HG02870 (cell line): ENCODE data around the gene NFATC4.

Experiments used
- ATAC-seq: cut with Tn5 transposase; IDR thresholded peaks from one replicate; pipeline ENCODE4 v1.9.1; 2021; ENCODE audit warnings: mild to moderate bottlenecking, moderate library complexity; ENCODE audit not compliant: unreplicated experiment

Gene NFATC4

DNA sequence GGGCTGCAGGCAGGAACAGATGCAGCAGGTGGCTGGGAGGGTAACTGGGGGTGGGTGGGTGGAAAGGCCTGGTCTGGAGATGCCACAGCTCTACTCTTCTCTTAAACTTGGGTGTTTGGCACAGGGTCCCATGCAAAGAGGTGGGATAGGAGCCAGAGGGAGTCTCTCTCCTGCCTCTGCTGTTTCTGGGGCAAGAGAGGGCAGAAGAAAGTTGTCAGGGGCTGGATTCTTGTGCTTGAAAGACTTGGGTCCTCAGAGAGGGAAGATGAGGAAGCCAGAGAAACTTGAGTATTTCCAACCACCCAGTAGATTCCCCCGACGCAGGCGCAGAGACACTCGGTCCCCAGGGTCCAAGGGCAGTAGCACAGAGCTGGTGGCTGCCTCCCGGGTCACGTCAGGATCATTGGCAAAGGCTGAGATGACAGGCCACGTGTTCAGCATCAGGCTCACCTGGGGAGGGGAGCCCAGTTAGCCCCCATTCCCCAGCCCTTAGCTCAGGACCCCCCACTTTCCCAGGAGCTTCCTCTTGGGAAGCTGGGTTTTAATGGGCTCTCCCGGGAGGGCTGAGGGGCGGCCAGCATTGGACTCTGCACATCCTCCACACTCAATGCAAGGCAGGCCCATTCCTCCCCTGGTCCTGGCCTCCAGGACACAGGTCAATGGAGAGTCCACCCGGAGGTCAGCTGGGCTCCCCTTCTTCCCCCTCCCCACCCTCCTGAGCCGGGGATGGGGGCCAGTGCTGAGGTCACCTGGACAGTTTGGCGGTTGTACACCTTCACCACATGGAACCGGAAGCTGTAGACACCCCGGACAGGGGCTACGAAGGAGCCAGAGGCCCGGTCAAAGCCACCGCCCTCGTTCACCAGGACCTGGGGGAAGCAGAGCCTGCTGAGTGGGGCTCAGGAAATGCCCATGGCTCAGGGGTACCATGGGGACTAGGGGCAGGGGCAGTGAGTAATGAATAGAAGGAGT, 59.8 kb downstream of the NFATC4 start:
- no peak for ATAC-seq

DNA sequence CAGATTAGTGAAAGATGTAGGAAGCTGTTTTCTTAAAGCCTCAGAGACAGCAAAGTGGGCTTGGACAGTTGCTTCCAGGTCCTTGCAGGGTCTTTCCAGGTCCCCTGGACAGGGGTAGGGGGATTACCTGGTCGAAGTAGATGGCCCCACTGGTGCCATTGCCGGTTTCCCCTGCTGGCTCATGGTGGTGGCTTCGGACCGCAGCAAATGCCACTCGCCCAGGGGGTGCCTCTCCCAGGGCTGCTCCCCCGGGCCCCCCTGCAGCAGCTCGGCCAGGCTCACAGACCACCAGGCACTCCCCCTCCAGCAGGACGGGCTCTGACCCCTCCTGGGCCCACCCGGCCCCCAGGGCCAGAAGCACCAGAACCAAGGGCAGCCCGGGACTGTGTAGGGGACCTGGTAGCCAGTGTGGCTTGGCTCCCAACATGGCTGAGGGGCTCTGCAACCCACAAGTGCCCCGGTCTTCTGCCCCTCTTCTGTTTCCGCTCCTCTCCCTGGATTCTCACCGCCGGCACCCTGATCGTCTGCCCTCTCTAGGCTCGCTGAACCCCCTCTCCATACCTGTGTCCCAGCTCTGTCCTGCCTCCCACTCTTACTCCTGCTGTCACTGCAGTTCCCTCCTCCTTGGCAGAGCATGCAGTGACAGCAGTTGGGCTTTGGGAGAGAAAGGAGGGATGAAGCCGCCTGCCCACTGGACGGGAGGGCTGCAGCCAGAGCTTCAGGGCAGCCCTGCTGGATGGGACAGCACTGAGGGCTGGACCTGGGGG, 60.8 kb downstream of the NFATC4 start:
- no peak for ATAC-seq
